WI38 (cell line): Measurements from ENCODE around the gene LRP8.

Experiments used
- H3K4me3 ChIP-seq: 2 replicates; pipeline ENCODE4 v1.5.1; 2011; ENCODE audit warnings: low read depth, mild to moderate bottlenecking, control low read depth, low read length
- CTCF ChIP-seq: IDR thresholded peaks from 2 replicates; pipeline ENCODE4 v1.5.1; 2012; ENCODE audit warnings: low read depth, mild to moderate bottlenecking, control low read depth, low read length

The LRP8 gene

GRCh38 chr1:53273526-53273925, 54.3 kb downstream of the LRP8 start:
- TF ChIP-seq CTCF, result no peak

GRCh38 chr1:53272349-53272748, 55.5 kb downstream of the LRP8 start:
- H3K4me3 ChIP-seq, result no peak overlapping the region
- TF ChIP-seq CTCF, result no peak

More at GRCh38 chr1:53273526-53273925, 54.3 kb downstream of the LRP8 start:
- H3K4me3 ChIP-seq, result no peak overlapping the region

GRCh38 chr1:53271446-53272090, 56.3 kb downstream of the LRP8 start:
- no peak for TF ChIP-seq CTCF
- H3K4me3 ChIP-seq, result no peak overlapping the region

GRCh38 chr1:53270873-53271272, 57.0 kb downstream of the LRP8 start:
- no peak overlapping the region for H3K4me3 ChIP-seq
- no peak for TF ChIP-seq CTCF

GRCh38 chr1:53270107-53270506, 57.8 kb downstream of the LRP8 start:
- H3K4me3 ChIP-seq, result no peak overlapping the region
- TF ChIP-seq CTCF, result no peak

- H3K4me3 ChIP-seq, result no peak overlapping the region
- TF ChIP-seq CTCF, result no peak
These were observed 60.1 kb downstream of the LRP8 start for GRCh38 chr1:53267761-53268160.

GRCh38 chr1:53266038-53266437, 61.8 kb downstream of the LRP8 start:
- TF ChIP-seq CTCF, result no peak
- H3K4me3 ChIP-seq, result no peak overlapping the region
